GM18520 (cell line): ENCODE data around the gene PHF1.
A peak's percentile ranks its signal among the peaks of the same experiment; 100 is the strongest.

ENCODE experiments used
- ATAC-seq: cut with Tn5 transposase; IDR thresholded peaks from one replicate; pipeline ENCODE4 v1.9.1; 2021; ENCODE audit not compliant: unreplicated experiment

Gene PHF1

GRCh38 chr6:33453393-33454008 is 42.7 kb downstream of the PHF1 start:
- ATAC-seq = no peak

GRCh38 chr6:33454009-33454946 is 43.5 kb downstream of the PHF1 start, which contains the start of gene ZBTB9:
ZBTB9 (plus strand) TSS chr6:33454576; CDS start chr6:33455101, 525 bp downstream.
- ATAC-seq = peak; percentile 100

- no peak for ATAC-seq
Observed at GRCh38 chr6:33455051-33455450, 44.2 kb downstream of the PHF1 start.

- ATAC-seq = no peak
Observed at GRCh38 chr6:33456156-33456555, 45.3 kb downstream of the PHF1 start.

- ATAC-seq = no peak
Observed at GRCh38 chr6:33458676-33459075, 47.9 kb downstream of the PHF1 start.

GRCh38 chr6:33459226-33459625 is 48.4 kb downstream of the PHF1 start:
- no peak for ATAC-seq
